Liver (tissue), 3 donors: Measurements from ENCODE around the gene MAN2B2.

ENCODE experiments used
- ATF3 ChIP-seq: IDR thresholded peaks from 2 replicates; pipeline ENCODE4 v1.6.1; 2016; ENCODE audit warnings: antibody characterized with exemption
- CTCF ChIP-seq: fragments of 150-350 bp; IDR thresholded peaks from 2 replicates; pipeline ENCODE4 v1.5.1; 2017; ENCODE audit warnings: improper control_type of control experiment, low read depth, low read length; ENCODE audit not compliant: missing input control
- EGR1 ChIP-seq, 2 donors: IDR thresholded peaks; 2 replicates each; pipeline ENCODE4 v1.6.1; 2016 to 2018; ENCODE audit warnings: antibody characterized with exemption in 2 of 2, low read depth in 2 of 2
- FOXA1 ChIP-seq: IDR thresholded peaks from 2 replicates; pipeline ENCODE4 v1.6.1; 2016; ENCODE audit warnings: antibody characterized with exemption
- GABPA ChIP-seq, 2 donors: IDR thresholded peaks in 1 of 2; conservative IDR thresholded peaks in 1 of 2; 2 replicates each; pipeline ENCODE4 v1.6.1; 2016; ENCODE audit warnings: antibody characterized with exemption in 2 of 2, mild to moderate bottlenecking in 1 of 2, moderate library complexity in 1 of 2
- JUND ChIP-seq, 2 donors: IDR thresholded peaks; 2 replicates each; pipeline ENCODE4 v1.6.1; 2016; ENCODE audit warnings: antibody characterized with exemption in 2 of 2
- MAX ChIP-seq: IDR thresholded peaks from 2 replicates; pipeline ENCODE4 v1.6.1; 2016; ENCODE audit warnings: antibody characterized with exemption
- RAD21 ChIP-seq, 2 donors: IDR thresholded peaks; 2 replicates each; pipeline ENCODE4 v1.6.1; 2016; ENCODE audit warnings: antibody characterized with exemption in 2 of 2, mild to moderate bottlenecking in 2 of 2
- REST ChIP-seq: IDR thresholded peaks from 2 replicates; pipeline ENCODE4 v1.6.1; 2016; ENCODE audit warnings: antibody characterized with exemption, mild to moderate bottlenecking
- RXRA ChIP-seq, 2 donors: IDR thresholded peaks; 2 replicates each; pipeline ENCODE4 v1.6.1; 2017 to 2018; ENCODE audit warnings: antibody characterized with exemption in 2 of 2, mild to moderate bottlenecking in 1 of 2
- SP1 ChIP-seq: IDR thresholded peaks from 2 replicates; pipeline ENCODE4 v1.6.1; 2018; ENCODE audit warnings: antibody characterized with exemption, mild to moderate bottlenecking
- TAF1 ChIP-seq: conservative IDR thresholded peaks from 2 replicates; pipeline ENCODE4 v1.6.1; 2016; ENCODE audit warnings: antibody characterized with exemption, mild to moderate bottlenecking
- YY1 ChIP-seq: IDR thresholded peaks from 2 replicates; pipeline ENCODE4 v1.6.1; 2016; ENCODE audit warnings: antibody characterized with exemption, mild to moderate bottlenecking
- ZBTB33 ChIP-seq: IDR thresholded peaks from 2 replicates; pipeline ENCODE4 v1.6.1; 2016; ENCODE audit warnings: antibody characterized with exemption
- donor health status: healthy.
- donor health status: healthy.

- TF ChIP-seq CTCF, result no peak
- no peak for TF ChIP-seq JUND (IDR thresholded peaks at IDR 0.05)
- no peak for TF ChIP-seq GABPA (IDR thresholded peaks at IDR 0.05 in 1 of 2, conservative IDR thresholded peaks at IDR 0.05 in 1 of 2)
- TF ChIP-seq MAX, result no peak
- no peak for TF ChIP-seq TAF1
- TF ChIP-seq ATF3, result no peak
- no peak for TF ChIP-seq RAD21 (IDR thresholded peaks at IDR 0.05)
- TF ChIP-seq ZBTB33, result no peak
- TF ChIP-seq REST, result no peak
- no peak for TF ChIP-seq EGR1 (IDR thresholded peaks at IDR 0.05; ENCODE audit: low read depth in 2 of 2)
- no peak for TF ChIP-seq SP1
- no peak for TF ChIP-seq FOXA1
- TF ChIP-seq RXRA (IDR thresholded peaks at IDR 0.05), result no peak
- no peak for TF ChIP-seq YY1
Observed at GRCh38 chr4:6610856-6611430, 36.0 kb downstream of the MAN2B2 start.
